Keratinocyte (primary cell): ENCODE measurements around the gene NPPC.

Experiments
- EZH2 ChIP-seq: IDR thresholded peaks from one replicate; pipeline ENCODE4 v1.6.1; 2012; ENCODE audit warnings: inconsistent platforms, mild to moderate bottlenecking, low read length, moderate library complexity
- TF ChIP-seq, protein P1 (sequence below), 3 experiments: IDR thresholded peaks in 1 of 3; conservative IDR thresholded peaks in 1 of 3; optimal IDR thresholded peaks in 1 of 3; 2 replicates in 2 of 3; 3 replicates in 1 of 3; pipeline versions ENCODE3 to v1.5.1; 2011; ENCODE audit warnings: low read length in 3 of 3, mild to moderate bottlenecking in 3 of 3, moderate library complexity in 2 of 3, control low read depth in 1 of 3, inconsistent platforms in 1 of 3; ENCODE audit not compliant: insufficient read depth in 2 of 3; ENCODE audit errors: extremely low read depth in 1 of 3

DNA sequence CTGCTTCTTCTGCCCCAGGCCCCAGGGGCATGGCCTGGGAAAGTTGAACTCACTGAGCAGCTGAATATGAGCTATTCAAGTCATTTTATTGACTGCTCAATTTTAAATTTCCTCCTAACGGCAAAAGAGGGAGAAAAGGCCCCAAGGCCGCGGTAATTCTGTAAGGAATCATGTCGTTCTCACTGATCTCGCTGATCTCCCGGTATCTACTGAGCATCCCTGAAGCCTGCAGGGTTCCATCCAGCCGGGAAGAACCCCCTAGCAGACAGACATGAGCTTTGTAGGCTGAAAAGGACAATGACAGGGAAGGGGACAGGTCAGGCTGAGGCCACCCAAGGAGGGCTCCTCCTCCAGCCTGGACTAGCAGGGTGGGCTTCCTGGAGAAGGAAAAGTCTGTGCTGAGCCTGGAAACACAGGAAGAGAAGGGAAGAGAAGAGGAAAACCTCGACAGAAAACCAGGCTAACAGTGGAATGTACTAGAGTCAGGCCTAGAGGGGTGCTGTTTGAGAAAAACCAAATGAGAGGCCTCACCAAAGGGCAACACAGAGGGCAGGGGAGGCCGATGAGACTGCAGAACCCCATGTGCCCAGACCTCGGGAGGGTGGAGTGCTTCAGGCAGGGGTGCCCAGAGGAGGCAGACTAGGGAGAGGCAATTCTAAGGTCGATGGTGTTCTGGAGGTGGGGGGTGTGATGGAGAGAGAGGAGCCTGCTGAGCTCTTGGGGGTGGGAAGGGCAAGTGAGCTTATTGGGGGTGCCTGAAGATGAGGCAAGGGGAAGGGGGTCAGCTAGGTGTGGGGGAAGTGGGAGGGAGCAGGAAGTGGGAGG is 2.9 kb upstream of the NPPC start:
- TF ChIP-seq, protein P1, sequence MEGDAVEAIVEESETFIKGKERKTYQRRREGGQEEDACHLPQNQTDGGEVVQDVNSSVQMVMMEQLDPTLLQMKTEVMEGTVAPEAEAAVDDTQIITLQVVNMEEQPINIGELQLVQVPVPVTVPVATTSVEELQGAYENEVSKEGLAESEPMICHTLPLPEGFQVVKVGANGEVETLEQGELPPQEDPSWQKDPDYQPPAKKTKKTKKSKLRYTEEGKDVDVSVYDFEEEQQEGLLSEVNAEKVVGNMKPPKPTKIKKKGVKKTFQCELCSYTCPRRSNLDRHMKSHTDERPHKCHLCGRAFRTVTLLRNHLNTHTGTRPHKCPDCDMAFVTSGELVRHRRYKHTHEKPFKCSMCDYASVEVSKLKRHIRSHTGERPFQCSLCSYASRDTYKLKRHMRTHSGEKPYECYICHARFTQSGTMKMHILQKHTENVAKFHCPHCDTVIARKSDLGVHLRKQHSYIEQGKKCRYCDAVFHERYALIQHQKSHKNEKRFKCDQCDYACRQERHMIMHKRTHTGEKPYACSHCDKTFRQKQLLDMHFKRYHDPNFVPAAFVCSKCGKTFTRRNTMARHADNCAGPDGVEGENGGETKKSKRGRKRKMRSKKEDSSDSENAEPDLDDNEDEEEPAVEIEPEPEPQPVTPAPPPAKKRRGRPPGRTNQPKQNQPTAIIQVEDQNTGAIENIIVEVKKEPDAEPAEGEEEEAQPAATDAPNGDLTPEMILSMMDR (optimal IDR thresholded peaks at IDR 0.05 in 1 of 3, IDR thresholded peaks at IDR 0.05 in 1 of 3, conservative IDR thresholded peaks at IDR 0.05 in 1 of 3; ENCODE audit: extremely low read depth in 1 of 3, insufficient read depth in 2 of 3, low read length in 3 of 3): no peak
- TF ChIP-seq EZH2: no peak
